Suppressor macrophage treated with lipopolysaccharide for 1 hour (primary cell): ENCODE measurements around the gene IVNS1ABP.
"Not testable (repeated sequence)": the region's sequence is repeated elsewhere in the genome, so short reads cannot be mapped to it uniquely, and the experiment has no call there.

Experiments used
- DNase-seq, 3 donors: peaks; one replicate each; pipeline ENCODE4 v3.0.0-alpha.2; 2020 to 2022

IVNS1ABP gene

GRCh38 chr1:185317034-185317885 is at the start of gene IVNS1ABP:
IVNS1ABP (minus strand) TSS chr1:185317243; CDS start chr1:185309493, 7,750 bp downstream.
- peak; percentile 94 to 97 (median 97) for DNase-seq

DNA sequence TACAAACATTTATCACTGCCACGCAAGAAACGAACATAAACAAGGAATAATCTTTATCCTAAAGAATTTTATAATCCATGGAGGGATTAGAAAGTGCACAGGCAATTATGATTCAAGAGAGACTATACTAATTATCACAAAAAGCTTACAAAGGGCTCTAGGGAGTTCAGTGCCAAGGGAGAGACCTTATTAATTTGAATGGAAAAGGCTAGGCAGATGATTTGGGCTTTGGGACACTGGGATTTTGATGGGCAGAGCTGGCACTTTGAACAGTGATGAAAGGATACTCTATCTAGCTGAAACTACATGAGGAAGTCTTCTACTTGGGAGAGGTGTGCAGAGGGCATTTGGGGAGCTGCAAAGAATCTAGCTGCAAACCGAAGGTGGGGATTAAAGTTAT is 48.9 kb upstream of the IVNS1ABP start:
- no peak for DNase-seq

- DNase-seq: not testable (repeated sequence)
Measured at GRCh38 chr1:185364528-185364927, 47.5 kb upstream of the IVNS1ABP start.

- no peak for DNase-seq
Measured at GRCh38 chr1:185363205-185363604, 46.2 kb upstream of the IVNS1ABP start.

- DNase-seq: no peak
Measured at GRCh38 chr1:185360714-185361113, 43.7 kb upstream of the IVNS1ABP start.

GRCh38 chr1:185358957-185359356 is 41.9 kb upstream of the IVNS1ABP start:
- no peak for DNase-seq

DNA sequence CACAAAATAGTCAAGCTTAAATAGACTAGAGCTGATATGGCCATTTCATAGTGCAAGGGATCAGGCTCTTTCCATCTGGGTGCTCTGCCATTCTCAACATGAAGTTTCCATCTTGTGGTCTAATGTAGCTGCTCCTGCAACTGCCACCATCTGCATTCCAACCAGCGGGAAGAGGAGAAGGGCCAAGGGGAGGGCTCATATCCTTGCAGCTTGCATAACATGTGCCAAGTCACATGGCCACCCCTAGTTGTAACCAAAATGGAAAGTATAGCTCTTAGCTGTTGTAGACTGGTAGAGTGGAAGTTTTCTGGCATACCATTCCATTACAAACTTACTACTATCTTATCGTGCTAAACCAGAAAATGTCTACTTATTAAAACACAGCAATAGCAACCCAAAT is 38.9 kb upstream of the IVNS1ABP start:
- no peak for DNase-seq

DNA sequence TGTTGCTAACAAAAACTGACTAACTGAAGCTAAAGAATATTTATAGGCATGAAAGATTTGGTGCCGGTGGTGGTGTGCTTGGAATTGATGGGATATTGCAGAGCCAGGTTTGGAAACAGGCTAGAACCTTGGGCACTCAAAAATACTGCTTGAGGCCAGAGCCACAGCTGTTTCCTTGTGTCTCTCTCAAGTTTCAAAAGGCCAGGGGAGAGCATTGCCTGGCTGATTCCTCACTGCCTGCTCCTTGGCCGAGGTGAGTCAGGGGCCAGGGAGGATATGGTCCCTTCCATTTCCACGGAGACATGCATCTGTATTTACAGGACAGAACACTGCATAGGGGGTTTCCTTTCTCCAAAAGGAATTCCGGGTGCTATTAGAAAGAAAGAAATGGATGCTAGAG is 36.1 kb upstream of the IVNS1ABP start:
- no peak for DNase-seq

DNA sequence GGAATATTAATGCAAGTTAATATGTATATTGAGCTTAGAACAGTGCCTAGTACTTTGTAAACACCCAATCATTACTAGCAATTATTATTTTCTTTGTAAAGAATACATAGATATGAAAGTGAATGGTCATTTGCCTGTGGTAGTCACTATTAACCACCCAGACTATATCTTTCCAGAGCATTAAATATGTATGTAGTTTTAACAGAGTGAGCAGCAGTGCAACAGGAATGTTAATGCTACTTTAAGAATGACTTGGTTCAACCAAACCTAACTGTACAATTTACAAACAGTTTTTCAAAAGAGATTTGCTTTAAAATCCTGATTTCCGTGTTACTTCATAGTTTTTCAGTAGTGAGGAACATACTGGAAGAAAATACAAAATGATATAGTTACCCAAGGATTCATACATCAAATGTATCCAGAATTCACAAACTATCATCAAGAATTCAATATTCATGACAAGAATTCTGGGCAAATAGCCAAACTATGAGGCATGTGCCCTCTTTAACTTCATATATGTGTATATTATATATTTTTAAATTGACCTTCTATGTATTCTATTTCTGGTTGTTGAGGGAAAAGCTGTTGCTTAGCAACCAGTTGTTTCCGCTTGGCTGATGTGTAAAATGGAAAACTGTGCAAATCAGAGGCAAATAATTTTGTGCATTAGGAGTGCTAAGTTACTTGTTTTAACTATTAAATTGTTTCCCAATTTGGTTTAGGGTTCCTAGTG is 34.9 kb upstream of the IVNS1ABP start:
- DNase-seq: peak in 1 of 3 donors; percentile 18

GRCh38 chr1:185350027-185350442 is 33.0 kb upstream of the IVNS1ABP start:
- no peak for DNase-seq

DNA sequence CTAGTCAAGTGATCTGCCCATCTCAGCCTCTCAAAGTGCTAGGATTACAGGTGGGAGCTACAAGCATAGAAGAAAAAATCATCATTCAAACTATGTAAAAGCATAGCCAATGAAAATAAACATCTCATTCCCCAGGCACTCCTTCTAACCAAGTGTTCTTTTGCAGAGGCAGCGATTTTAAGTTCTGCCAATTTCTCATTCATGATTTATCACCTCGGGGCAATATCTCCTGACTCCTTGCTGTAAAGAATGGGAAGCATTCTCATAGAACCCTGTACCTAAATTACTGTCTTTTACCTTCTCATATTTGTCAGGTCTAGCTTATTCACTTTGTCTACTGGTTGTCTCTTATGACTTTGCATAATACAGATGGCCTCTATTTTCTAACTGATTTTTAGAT is 32.5 kb upstream of the IVNS1ABP start:
- no peak for DNase-seq

- DNase-seq: no peak
Measured at GRCh38 chr1:185348985-185349384, 31.9 kb upstream of the IVNS1ABP start.

DNA sequence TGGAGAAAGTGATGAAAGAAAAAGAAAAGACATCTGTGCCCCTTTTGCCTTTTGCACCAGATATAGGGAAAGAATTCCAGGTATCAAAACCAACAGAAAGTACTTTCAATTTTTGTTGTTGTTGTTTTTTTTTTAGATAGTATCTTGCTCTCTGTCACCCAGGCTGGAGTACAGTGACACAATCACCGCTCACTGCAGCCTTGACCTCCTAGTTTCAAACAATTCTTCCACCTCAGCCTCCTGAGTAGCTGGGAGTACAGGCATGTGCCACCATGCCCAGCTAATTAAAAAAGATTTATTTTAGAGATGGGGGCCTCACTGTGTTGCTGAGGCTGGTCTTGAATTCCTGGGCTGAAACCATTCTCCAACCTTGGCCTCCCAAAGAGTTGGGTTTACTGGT is 31.3 kb upstream of the IVNS1ABP start:
- DNase-seq: no peak

DNA sequence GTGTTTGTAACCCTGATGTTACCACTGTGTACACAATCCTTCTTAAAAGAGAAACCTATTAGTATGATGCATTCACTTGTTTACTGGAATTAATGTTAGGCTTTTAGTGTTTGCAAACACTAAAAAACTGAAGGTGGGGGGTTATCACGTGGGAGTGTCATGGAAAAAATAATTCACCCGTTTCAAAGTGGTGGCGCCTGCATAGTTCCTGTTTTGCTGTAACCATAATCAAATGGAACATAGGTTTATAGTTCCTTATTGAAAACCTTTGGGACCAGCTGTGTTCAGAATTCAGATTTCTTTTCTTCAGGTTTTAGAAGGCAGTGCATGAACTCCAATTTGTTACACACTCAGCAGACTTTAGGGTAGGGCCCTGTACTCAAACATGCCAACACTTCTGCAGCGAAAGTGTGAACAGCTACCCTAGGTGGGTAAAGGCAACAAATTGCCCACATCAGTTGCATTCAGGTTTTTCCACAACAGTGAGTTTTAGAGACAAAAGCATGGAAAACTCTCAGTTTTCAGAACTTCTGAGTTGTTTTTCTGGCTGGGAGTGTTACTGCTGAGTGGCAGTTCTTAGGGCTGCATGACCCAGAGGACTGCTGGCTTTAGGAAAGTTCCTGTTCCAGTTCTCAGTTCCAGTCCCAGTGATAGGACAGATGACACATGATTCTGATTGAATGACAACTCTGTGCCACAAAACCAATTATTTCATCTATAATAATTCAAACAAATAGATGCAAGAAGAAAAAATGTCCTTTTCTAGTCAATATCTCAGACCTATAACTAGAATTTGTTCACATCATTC is 29.1 kb upstream of the IVNS1ABP start:
- DNase-seq: peak; percentile 62 to 84 (median 68)

DNA sequence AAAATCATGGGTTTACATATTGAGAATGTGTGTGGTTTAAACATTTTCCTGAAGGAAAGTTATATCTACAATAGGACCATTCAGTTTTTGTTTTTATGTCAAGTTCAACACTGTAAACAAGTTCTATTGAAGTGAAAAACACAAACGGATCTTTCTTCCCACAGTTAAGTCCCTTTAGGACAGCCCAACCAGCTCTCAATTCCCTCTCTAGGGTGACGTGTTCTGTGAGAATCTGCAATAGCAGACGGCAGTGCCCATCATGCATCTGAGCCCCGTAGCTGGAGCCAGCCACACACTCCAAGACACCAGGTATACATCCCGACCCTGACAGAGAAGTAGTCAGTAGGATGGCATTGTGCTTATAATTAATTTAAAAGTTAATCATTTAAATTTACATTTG is 26.3 kb upstream of the IVNS1ABP start:
- DNase-seq: no peak

DNA sequence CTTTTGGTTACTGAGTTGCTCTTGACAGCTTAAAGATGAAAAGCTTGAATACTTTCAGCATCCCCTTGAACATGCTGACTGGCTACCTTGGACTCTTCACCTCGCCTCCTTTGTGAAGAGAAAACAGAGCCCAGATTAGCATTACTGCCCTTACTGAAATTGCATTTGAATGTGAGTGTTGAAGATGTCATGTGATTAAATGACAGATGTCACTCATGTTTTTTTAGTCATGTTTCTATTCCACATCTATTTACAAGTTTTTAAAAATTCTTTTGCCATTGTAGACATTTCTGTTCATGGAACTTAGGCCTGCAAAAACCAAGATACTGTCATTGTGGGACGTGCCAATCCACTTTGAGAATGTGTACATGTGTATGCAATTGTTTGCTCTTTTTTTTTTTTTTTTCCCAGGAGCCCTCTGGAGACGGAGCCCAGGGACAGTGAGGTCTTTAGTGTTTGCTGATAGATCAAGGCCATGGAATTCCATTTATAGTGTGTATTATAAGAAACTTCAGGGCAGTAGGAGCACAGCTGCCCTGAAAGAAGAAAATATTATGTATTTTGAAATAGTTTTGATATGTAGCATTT is 25.7 kb upstream of the IVNS1ABP start:
- no peak for DNase-seq

- DNase-seq: no peak
Measured at GRCh38 chr1:185342017-185342416, 25.0 kb upstream of the IVNS1ABP start.

GRCh38 chr1:185341196-185341781 is 24.2 kb upstream of the IVNS1ABP start:
- DNase-seq: no peak

GRCh38 chr1:185338719-185339622 is 21.9 kb upstream of the IVNS1ABP start:
- DNase-seq: peak; percentile 77 to 89 (median 85)

DNA sequence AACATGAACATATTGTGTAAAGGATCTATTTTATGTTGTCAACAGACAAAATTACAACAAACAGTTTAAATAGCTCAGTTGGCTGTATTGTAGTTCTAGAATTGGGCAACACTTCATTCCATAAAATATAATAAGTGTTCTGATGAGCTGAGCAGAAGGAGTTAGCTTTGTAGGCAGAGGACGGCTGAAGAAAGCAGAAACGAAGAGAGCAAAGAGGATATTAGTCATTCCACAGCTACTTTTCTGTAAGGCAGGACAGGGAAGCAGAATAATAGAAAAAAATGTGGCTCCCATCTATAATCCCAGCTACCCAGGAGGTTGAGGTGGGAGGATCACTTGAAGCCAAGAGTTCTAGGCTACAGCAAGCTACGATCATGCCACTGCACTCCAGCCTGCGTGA is 20.2 kb upstream of the IVNS1ABP start:
- DNase-seq: peak; percentile 44 to 73 (median 72)

DNA sequence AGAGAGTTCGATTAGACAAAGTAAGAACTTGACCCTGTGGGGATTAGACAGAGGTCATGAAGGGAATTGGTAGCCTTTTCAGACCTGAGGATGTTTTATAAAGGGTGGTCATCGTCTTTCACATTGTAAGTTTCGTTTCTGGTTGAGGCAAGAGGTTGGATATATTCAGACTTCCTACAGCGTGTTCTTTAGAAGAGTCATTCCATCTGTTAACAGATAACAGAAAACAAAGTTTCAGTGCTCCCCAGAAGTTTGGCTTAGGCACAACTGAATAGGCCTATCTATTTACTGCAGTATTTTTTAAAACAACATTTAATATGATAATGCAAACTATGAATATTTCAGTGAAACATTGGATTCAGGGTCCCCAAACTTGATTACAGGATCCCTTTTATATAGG is 17.1 kb upstream of the IVNS1ABP start:
- no peak for DNase-seq
